ENCODE results near the gene RASA4B.
"Not testable (repeated sequence)": the region's sequence is repeated elsewhere in the genome, so short reads cannot be mapped to it uniquely, and the experiment has no call there.

RASA4B gene

DNA sequence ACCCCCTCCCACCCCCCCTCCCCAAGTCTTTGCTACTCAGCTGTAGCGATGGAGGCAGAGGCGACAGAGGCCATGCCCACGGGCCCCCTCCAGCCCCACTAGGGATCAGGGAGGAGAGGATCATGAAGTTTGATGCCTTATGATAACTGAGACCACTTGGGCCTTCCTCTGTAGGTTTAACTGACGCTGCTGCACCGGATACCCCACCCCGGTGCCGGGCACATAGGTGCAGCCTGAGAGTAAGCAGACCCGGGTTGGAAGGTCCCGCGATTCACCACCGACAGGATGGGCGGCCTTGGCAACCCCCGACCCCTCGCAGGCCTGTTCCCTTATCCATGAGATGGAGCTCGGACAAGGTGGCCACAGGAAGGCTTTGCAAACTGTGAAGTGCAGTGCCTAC is 23.6 kb downstream of the RASA4B start:
- H3K27me3 Mint-ChIP-seq; H3K27ac Mint-ChIP-seq; H3K4me3 Mint-ChIP-seq; H3K9me3 Mint-ChIP-seq; H3K4me1 Mint-ChIP-seq (ENCODE audit: low read depth); H3K36me3 Mint-ChIP-seq (ENCODE audit: low read depth): not testable (repeated sequence)
- peak; percentile 51 for DNase-seq

DNA sequence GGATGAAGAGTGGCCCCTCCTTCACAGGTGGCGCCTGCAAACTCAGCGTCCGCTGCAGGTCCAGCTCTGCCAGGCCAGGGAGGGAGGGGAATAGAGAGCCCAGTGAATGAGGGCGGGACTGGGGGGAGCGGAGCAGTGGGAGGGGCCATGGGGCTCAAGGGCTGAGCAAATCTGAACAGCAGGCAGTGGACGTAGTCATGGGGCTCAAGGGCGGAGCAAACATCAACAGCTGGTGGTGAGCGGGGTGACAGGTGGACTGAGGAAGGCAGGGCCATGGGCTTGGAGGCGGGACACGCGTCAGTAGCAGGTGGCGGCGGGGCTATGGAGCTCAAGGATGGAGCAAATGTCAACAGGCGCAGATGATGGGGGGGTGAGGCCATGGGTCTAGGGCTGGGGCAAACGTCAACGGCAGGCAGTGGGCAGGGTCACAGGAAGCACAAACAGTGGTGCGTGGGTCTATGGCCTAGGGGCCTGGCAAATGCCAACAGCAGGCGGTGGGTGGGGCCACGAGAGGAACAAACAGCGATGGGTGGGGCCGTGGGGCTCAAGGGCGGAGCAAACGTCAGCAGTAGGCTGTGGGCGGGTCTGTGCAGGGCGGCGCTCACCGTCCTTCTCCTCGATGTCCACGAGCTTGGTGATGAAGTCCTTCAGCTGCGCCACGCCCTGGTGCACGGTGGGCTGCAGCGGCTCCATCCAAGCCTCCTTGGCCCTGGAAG is 24.2 kb downstream of the RASA4B start:
- H3K9me3 Mint-ChIP-seq; H3K27ac Mint-ChIP-seq; H3K27me3 Mint-ChIP-seq; H3K36me3 Mint-ChIP-seq (ENCODE audit: low read depth); H3K4me3 Mint-ChIP-seq; H3K4me1 Mint-ChIP-seq (ENCODE audit: low read depth): not testable (repeated sequence)
- DNase-seq, result peak; percentile 50

DNA sequence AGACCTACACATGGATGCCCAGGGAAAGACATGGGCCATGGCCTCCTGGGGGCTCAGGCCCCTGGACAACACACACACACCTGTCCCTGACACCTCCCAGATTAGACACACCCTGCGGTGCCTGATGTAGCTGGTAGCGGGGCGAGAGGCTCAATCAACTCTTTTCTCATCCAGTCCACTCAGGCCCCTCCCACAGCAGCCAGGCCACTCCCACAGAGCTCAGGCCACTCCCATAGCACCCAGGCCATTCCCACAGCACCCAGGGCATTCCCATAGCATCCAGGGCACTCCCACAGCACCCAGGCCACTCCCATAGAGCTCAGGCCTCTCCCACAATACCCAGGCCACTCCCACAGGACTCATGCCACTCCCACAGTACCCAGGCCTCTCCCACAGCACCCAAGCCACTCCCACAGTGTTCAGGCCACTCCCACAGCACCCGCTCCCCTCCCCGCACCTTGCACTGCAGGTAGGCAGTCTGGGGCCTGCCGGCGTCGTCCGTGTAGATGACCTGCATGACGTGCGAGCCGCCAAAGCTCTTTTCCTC is 27.0 kb downstream of the RASA4B start:
- not testable (repeated sequence) for H3K4me1 Mint-ChIP-seq (ENCODE audit: low read depth); H3K27ac Mint-ChIP-seq; H3K36me3 Mint-ChIP-seq (ENCODE audit: low read depth); H3K9me3 Mint-ChIP-seq; H3K4me3 Mint-ChIP-seq; H3K27me3 Mint-ChIP-seq
- DNase-seq, result peak; percentile 67

DNA sequence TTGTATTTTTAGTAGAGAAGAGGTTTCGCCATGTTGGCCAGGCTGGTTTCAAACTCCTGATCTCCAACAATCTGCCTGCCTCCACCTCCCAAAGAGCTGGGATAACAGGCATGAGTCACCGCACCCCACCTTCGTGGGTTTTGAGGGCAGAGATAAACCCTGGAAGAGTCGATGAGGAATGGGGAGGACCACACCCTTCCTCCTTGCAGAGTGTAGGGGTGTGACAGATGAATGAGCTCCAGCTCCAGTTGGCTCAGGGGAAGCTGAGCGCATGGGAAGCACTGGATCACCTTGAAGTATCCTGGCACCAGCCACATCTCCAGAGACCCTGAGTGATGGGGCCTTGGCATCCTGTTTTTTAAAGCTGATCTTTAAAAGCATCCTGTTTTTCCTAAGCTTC is 33.3 kb downstream of the RASA4B start:
- H3K36me3 Mint-ChIP-seq (ENCODE audit: low read depth); DNase-seq; H3K4me3 Mint-ChIP-seq; H3K4me1 Mint-ChIP-seq (ENCODE audit: low read depth); H3K9me3 Mint-ChIP-seq; H3K27ac Mint-ChIP-seq; H3K27me3 Mint-ChIP-seq: not testable (repeated sequence)

DNA sequence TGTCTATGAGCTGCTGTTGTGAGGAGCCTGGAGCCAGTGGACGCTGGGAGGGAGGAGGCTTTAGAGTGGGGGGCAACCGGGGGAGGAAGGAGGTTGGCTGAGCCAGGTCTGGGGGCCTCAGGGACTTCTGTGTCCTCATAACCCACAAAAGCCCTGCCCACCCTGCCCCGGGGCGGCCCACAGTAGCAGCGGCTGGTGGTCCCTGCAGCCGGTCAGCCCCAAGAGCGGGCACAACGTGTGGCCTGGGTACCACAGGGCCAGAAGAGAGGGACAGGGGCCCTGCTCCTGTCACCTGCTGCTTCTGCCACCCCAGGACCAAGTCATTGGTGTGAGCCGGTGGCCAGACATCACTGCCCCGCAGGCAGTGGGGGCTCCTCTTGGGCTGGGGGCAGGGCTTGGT is 35.6 kb downstream of the RASA4B start:
- H3K4me1 Mint-ChIP-seq (ENCODE audit: low read depth); H3K27me3 Mint-ChIP-seq; H3K9me3 Mint-ChIP-seq; H3K4me3 Mint-ChIP-seq; DNase-seq; H3K27ac Mint-ChIP-seq; H3K36me3 Mint-ChIP-seq (ENCODE audit: low read depth): not testable (repeated sequence)

DNA sequence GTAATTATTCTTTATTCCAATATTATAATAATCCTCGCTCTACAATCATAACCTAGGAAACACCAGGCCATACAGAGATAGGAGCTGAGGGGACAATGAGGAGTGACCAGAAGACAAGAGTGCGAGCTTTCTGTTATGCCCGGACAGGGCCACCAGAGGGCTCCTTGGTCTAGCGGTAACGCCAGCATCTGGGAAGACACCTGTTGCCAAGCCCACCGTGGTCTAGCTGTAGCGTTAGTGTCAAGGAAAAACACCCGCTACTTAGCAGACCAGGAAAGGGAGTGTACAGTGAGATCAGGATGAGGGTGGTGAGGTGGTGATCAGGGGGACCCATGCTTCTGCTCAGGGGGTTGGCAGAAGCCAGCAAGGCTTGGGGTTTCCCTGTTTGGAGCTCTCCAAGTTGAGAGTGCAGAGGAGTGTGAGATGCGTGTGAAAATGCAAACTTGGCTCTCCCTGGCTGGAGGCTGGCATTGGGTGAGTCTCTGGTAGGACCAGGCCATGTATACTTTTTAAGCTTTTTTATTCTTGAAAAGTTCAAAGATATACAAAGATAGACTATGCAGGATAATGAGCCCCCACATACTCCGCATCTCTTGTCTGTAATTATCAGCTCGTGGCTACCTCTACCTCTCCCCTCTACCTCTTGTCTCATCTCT is 37.5 kb downstream of the RASA4B start:
- H3K36me3 Mint-ChIP-seq (ENCODE audit: low read depth); H3K4me3 Mint-ChIP-seq; H3K4me1 Mint-ChIP-seq (ENCODE audit: low read depth); H3K27ac Mint-ChIP-seq; H3K27me3 Mint-ChIP-seq; H3K9me3 Mint-ChIP-seq: not testable (repeated sequence)
- DNase-seq, result peak; percentile 58

DNA sequence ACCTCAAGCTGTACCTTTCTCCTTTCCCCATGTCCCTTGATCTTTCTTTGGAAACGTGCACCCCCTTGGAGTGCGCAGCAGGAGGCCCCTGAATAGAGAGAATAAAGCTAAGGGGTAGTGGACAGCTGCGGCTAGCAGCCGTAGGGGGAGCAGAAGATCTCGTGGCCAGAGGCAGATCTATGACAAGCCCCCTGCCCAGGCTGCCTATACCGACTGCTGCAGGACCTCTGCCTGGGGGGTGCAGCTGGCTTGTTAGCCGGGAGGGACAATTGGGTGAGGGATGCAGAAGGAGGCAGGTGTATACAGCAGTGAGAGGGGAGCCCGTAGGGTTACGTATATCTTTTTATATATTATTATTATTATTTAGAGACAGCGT is 38.4 kb downstream of the RASA4B start:
- not testable (repeated sequence) for H3K4me3 Mint-ChIP-seq; H3K27me3 Mint-ChIP-seq; H3K27ac Mint-ChIP-seq; H3K9me3 Mint-ChIP-seq; DNase-seq; H3K36me3 Mint-ChIP-seq (ENCODE audit: low read depth); H3K4me1 Mint-ChIP-seq (ENCODE audit: low read depth)

DNA sequence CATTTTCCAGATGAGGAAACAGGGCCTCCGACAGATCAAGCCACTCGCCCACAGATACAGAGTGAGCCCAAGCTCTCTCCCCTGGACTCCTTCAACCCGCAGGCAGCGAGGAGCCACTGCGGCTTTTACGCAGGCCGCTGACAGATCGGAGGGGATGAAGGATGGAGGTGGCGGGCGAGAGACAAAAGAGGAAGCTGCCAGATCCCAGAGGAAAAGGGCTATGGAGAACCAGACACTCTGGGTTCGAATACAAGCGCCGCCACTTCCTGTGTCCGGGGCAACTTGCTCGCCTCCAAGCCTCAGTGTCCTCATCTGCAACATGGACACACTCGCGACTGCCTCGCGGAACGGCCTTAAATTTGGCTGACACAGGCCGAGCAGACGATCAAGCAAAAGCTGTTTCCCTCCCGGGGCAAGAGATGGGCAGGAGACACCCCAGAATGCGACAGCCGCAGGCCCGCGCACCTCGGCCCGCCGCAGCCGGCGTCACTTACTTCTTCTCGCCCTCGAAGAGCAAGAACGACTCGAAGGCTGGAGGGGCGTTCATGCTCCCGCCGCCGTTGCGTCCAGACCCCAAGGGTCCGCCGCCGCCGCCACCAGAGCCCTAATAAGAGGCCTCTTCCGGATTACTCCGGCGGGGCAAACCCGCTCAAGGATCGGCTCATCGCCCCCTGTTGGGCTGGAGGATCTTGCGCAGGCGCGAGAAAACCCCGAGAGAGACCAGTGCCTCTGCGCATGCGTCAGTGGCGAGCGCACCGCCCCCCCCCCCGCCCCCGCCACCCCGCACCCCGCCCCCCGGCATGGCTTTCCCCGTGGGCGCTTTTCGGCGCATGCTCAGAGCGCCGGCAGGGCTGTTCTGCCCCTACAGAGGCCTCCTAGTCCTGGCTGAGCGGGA is 39.0 kb downstream of the RASA4B start, which contains the start of gene POLR2J:
Gene POLR2J, minus strand, starts transcription at position 609 of the 895 bp plus-strand sequence. Its CDS starts 62 bp downstream, at position 547.
- not testable (repeated sequence) for H3K27me3 Mint-ChIP-seq; H3K4me1 Mint-ChIP-seq (ENCODE audit: low read depth); H3K9me3 Mint-ChIP-seq; H3K36me3 Mint-ChIP-seq (ENCODE audit: low read depth)
- Mint-ChIP-seq H3K4me3 (peak within 1 kb of the TSS; percentile 93), H3K27ac (peak within 1 kb of the TSS; percentile 94)
- DNase-seq, result peak; percentile 100

DNA sequence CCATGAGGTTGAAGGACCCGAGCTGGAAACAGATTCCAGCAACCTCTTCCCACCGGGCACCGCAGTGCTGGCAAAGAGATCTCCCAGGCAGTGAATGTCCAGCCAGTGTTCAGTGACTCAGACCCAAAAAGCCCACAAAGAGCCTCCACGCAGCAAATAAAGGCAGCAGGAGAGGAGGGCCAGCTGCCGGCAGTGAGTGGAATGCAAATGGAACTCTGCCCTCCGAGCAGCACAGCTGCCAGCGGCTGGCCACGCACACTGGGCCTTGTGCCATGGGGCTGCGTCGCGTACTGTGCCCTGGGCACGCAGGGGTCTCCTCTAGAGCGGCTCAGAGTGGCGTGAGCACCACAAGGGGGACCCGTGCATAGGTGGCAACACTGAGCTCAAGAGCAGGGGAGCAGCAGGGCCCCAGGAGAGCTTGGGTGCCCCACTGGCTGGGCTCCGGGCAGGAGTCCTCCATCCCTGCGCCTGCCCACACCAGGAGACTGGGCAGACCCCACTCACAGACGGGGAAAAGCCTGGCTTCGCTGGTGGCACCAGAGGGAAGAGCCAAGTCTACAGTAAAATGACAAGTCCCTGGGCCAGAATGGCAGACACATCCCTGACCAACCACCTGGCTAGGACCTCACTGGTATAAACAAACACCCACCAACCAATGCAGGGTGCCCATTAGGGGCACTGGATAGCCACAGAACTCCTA is 42.7 kb downstream of the RASA4B start:
- not testable (repeated sequence) for H3K4me3 Mint-ChIP-seq; DNase-seq; H3K4me1 Mint-ChIP-seq (ENCODE audit: low read depth); H3K9me3 Mint-ChIP-seq; H3K27me3 Mint-ChIP-seq; H3K27ac Mint-ChIP-seq
- H3K36me3 Mint-ChIP-seq (ENCODE audit: low read depth), result peaks cover 40% of the 10 kb centered on the region

DNA sequence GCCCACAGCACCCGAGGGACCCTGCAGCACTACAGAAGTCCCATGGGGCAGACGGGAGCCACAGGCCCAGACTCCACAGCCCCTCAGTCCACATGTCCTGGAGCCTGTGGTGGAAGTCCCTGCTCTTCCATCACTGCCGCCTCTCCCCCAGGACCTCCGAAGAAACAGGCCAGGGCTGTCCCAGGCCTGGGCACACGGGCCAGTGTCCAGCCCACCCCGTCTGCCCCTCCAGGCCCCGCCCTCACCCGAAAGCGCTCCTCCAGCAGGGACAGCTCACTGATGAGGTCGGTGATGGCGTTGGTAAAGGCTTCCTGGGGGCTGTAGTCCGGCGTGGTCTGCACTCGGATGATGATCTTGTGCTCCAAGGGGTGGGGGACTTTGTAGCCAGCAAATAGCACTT is 43.5 kb downstream of the RASA4B start:
- H3K4me1 Mint-ChIP-seq (ENCODE audit: low read depth); H3K4me3 Mint-ChIP-seq; H3K9me3 Mint-ChIP-seq; DNase-seq; H3K27ac Mint-ChIP-seq; H3K27me3 Mint-ChIP-seq: not testable (repeated sequence)
- H3K36me3 Mint-ChIP-seq (ENCODE audit: low read depth), result peaks cover 44% of the 10 kb centered on the region

DNA sequence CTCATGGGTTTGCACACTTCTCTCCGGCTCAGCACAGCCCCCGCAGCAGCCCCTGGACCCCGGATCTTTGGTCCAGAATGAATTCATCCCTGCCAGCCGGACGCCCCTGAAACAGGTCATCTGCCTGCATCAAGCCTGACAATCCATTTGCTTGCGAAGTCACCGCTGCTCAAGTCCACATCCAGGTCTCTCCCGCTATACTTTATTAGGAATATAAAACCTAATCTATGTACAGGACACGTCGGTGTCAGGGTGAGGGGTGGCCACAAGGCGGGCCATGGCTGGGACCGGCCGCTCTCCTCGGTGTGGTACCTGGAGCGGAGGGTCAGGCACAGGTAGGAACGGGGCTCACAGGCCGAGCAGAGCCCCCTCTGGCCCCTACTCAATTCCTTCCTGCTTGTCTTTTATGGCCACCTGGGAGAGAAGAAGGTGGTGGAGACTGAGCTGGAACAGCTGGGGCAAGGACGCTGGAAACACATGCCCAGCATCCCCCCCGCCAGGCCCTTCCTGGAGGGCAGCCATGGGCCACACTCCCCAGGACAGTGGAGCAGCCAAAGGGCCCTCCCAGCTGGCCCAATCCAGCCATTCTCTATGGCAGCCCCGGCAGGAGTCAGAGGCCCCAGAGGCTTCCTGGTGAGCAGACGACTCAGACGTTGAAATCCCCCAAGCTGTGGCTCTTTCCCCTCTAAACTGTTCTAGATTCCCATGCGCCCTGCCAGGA is 44.1 kb downstream of the RASA4B start:
- H3K9me3 Mint-ChIP-seq, result no peaks in the 10 kb centered on the region
- no peaks in the 10 kb centered on the region for H3K27me3 Mint-ChIP-seq
- DNase-seq, result no peak
- peak overlapping the region; percentile 55 for H3K27ac Mint-ChIP-seq
- H3K36me3 Mint-ChIP-seq (ENCODE audit: low read depth), result peaks cover 48% of the 10 kb centered on the region
- H3K4me1 Mint-ChIP-seq (ENCODE audit: low read depth), result peaks cover 1% of the 10 kb centered on the region
- H3K4me3 Mint-ChIP-seq, result no peak overlapping the region

DNA sequence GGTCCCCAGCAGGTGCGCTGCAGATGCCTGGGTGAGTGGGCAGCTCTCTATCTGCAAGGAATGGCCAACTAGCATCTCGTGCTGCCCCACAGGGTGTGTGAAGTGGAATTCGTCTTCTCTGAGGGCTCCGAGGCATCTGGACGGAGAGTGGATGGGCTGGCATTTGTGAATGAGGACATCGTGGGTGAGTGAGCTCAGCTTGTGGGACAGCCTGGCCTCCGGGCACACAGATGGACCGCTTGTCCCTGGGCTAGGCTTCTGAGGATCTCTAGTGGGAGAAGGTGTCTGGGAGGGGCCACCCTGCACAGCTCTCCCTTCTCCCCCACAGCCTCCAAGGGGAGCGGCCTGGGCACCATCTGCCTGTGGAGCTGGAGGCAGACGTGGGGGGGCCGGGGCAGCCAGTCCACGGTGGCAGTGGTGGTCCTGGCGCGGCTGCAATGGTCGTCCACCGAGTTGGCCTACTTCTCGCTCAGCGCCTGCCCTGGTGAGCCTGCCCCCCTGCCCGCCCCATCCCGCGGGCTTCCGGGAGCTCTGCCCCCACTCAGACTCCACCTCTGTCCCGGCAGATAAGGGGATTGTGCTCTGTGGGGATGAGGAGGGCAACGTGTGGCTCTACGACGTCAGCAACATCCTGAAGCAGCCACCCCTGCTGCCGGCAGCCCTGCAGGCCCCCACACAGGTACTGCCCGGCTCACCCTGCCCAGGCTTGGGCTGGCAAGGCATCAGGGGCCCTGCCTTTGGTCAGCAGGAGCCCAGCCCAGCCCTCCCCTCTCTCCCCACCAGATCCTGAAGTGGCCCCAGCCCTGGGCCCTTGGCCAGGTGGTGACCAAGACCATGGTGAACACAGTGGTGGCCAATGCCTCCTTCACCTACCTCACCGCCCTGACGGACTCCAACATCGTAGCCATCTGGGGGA is 45.2 kb downstream of the RASA4B start:
- Mint-ChIP-seq H3K4me1 (ENCODE audit: low read depth) (peaks cover 1% of the 10 kb centered on the region), H3K27ac (peak overlapping the region; percentile 57), H3K36me3 (ENCODE audit: low read depth) (peaks cover 56% of the 10 kb centered on the region), H3K4me3 (no peak overlapping the region), H3K27me3 (no peaks in the 10 kb centered on the region), H3K9me3 (no peaks in the 10 kb centered on the region)
- DNase-seq, result no peak

DNA sequence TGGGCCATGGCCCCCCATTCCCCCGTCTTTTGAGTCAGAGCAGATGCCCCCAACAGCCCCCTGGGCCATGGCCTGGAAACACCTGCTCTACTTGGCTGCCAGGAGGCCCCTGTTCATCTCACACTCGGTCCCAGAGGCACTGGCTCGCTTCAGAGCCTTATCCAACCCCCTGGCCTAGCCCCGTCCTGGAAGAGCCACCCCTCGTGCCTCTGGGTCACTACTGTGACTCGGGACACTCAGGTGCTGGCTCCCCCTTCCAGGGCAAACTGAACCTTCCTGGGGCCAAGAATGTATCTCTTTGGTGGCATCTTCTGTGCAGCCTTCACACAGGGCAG is 45.8 kb downstream of the RASA4B start:
- Mint-ChIP-seq H3K27me3 (no peaks in the 10 kb centered on the region), H3K9me3 (no peaks in the 10 kb centered on the region), H3K4me1 (ENCODE audit: low read depth) (peaks cover 7% of the 10 kb centered on the region), H3K4me3 (no peak overlapping the region), H3K36me3 (ENCODE audit: low read depth) (peaks cover 61% of the 10 kb centered on the region), H3K27ac (peak overlapping the region; percentile 57)
- DNase-seq, result no peak

Measured in activated T-cell treated with anti-CD3 and anti-CD28 coated beads, Interleukin-2, amount 50 U/mL, for 24 hours (primary cell).